Skeletal muscle cell (primary cell): ENCODE results near the gene UQCRQ.

ENCODE experiments used
- DNase-seq: peaks from one replicate; pipeline ENCODE4 v3.0.0-alpha.2; 2010; ENCODE audit warnings: low read depth
- H3K4me3 ChIP-seq: 2 replicates; pipeline ENCODE4 v1.5.1; 2011; ENCODE audit warnings: low read depth, mild to moderate bottlenecking, control low read depth, low read length, moderate library complexity

UQCRQ gene

GRCh38 chr5:132866342-132867045 lies at the start of gene UQCRQ, which contains the start of gene GDF9:
Gene UQCRQ (plus strand): TSS chr5:132866642. CDS start chr5:132866882, 240 bp downstream.
Gene GDF9 (minus strand): TSS chr5:132866469. CDS start chr5:132864533, 1,936 bp downstream.
- DNase-seq, result peak; percentile 99

GRCh38 chr5:132817011-132817410 lies 49.4 kb upstream of the UQCRQ start:
- no peak for DNase-seq
- no peak overlapping the region for H3K4me3 ChIP-seq

More at GRCh38 chr5:132866342-132867045, at the start of gene UQCRQ, which contains the start of gene GDF9:
- peak within 1 kb of the TSS; percentile 78 for H3K4me3 ChIP-seq

GRCh38 chr5:132819468-132819867 lies 47.0 kb upstream of the UQCRQ start:
- no peak for DNase-seq
- H3K4me3 ChIP-seq, result peak overlapping the region; percentile 30

- H3K4me3 ChIP-seq, result no peak overlapping the region
- peak; percentile 65 for DNase-seq
Measured at GRCh38 chr5:132820162-132820754, 46.2 kb upstream of the UQCRQ start.

GRCh38 chr5:132821350-132821749 lies 45.1 kb upstream of the UQCRQ start:
- H3K4me3 ChIP-seq, result no peak overlapping the region

GRCh38 chr5:132821791-132822190 lies 44.7 kb upstream of the UQCRQ start:
- DNase-seq, result no peak

More at GRCh38 chr5:132821350-132821749, 45.1 kb upstream of the UQCRQ start:
- no peak for DNase-seq

GRCh38 chr5:132822650-132823480 lies 43.6 kb upstream of the UQCRQ start:
- no peak for DNase-seq
- peak overlapping the region; percentile 25 for H3K4me3 ChIP-seq

More at GRCh38 chr5:132821791-132822190, 44.7 kb upstream of the UQCRQ start:
- H3K4me3 ChIP-seq, result no peak overlapping the region

GRCh38 chr5:132823481-132824050 lies 42.9 kb upstream of the UQCRQ start:
- DNase-seq, result no peak
- no peak overlapping the region for H3K4me3 ChIP-seq

GRCh38 chr5:132824426-132824825 lies 42.0 kb upstream of the UQCRQ start:
- no peak overlapping the region for H3K4me3 ChIP-seq
- DNase-seq, result no peak

GRCh38 chr5:132825033-132825833 lies 41.2 kb upstream of the UQCRQ start:
- no peak overlapping the region for H3K4me3 ChIP-seq
- no peak for DNase-seq

- DNase-seq, result no peak
- no peak overlapping the region for H3K4me3 ChIP-seq
Measured at GRCh38 chr5:132825834-132826391, 40.5 kb upstream of the UQCRQ start.

GRCh38 chr5:132826424-132827082 lies 39.9 kb upstream of the UQCRQ start:
- DNase-seq, result no peak
- no peak overlapping the region for H3K4me3 ChIP-seq

GRCh38 chr5:132827943-132828673 lies 38.3 kb upstream of the UQCRQ start:
- no peak overlapping the region for H3K4me3 ChIP-seq
- DNase-seq, result no peak

GRCh38 chr5:132828846-132829494 lies 37.5 kb upstream of the UQCRQ start:
- H3K4me3 ChIP-seq, result no peak overlapping the region
- no peak for DNase-seq

GRCh38 chr5:132829742-132830435 lies 36.6 kb upstream of the UQCRQ start:
- no peak for DNase-seq
- peak overlapping the region; percentile 55 for H3K4me3 ChIP-seq

GRCh38 chr5:132830436-132831094 lies 35.9 kb upstream of the UQCRQ start, which contains the start of gene SHROOM1:
Gene SHROOM1 (minus strand): TSS chr5:132830647. CDS start chr5:132826140, 4,507 bp downstream.
- DNase-seq, result no peak
- peak within 1 kb of the TSS; percentile 55 for H3K4me3 ChIP-seq
